ENCODE measurements around the gene RTKN2.

RTKN2 gene

GRCh38 chr10:62178568-62178967, 90.1 kb downstream of the RTKN2 start:
- no peak for DNase-seq (ENCODE audit: low read depth in 3 of 3, low spot score in 1 of 3)

- no peak for DNase-seq (ENCODE audit: low read depth in 3 of 3, low spot score in 1 of 3)
These were observed 91.5 kb downstream of the RTKN2 start for GRCh38 chr10:62177111-62177510.

DNA sequence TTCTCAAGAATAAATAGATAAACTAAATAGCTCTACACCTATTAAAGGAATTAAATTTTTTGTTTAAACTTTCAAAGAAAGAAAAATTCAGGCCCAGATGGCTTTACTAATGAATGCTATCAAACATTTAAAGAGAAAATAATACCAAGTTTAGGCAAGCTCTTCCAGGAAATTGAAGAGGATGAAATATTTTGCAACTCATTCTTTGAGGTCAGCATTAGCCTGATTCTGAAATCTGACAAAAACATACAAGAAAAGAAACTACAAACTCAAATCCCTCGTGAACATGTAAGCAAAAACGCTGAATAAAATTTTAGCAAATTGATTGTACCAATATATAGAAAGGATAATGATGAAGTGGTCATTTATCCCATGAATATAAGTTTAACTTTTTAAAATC, 93.4 kb downstream of the RTKN2 start:
- DNase-seq (ENCODE audit: low read depth in 3 of 3, low spot score in 1 of 3), result no peak

DNA sequence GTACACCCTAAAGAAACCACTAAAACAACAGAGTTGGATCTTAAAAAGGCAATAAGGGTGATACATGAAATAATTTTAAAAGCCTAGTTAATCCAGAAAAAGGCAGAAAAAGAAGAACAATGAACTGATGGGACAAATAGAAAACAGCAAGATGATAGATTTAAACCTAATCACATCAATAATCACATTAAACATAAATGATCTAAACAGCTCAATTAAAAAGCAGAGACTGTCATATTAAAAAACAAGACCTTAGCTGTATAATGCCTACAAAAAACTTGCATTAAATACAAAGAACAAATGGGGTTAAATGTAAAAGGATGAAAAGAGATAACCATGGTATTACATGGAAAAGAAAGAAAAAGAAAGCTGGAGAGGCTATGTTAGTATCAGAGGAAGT, 96.2 kb downstream of the RTKN2 start:
- DNase-seq (ENCODE audit: low read depth in 3 of 3, low spot score in 1 of 3), result no peak

GRCh38 chr10:62171791-62172190, 96.9 kb downstream of the RTKN2 start:
- DNase-seq (ENCODE audit: low read depth in 3 of 3, low spot score in 1 of 3), result no peak

GRCh38 chr10:62170732-62171131, 97.9 kb downstream of the RTKN2 start:
- DNase-seq (ENCODE audit: low read depth in 3 of 3, low spot score in 1 of 3), result no peak

DNA sequence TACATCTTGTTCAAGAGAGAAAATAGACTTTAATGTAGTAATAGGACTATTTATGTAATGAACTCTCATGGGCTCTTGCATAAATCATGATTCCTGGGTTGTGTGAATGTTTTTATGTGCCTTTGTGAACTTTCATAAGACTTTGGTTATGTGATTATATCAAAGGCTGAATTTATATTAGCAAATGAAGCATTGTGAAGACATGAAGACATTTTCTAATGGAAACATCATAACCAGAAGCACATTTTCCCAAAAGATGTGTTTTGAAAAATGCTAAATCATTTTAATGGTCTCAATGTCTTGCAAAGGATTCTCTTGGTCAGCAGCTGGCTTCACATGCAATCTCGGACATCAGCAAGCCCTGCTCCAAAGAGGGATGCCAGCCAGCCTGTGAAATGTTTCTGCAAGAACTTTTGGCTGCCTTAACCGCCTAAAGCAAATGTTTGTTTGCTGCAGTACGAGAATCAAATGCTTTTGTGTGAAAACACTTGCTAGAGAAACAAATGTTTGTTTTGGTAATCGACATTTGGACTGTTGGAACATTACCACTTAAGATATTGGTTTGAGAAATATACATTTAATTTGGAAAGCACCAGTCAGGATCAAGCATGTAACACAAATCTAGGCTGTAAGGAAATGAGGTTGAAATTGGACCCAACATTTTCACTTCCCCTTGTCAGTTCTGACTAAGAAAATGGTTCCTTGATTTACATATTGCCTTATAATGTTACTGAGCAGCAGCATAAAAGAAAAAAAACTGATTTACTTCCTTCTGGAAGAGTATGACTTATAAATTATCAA, 102.1 kb downstream of the RTKN2 start:
- no peak for DNase-seq (ENCODE audit: low read depth in 3 of 3, low spot score in 1 of 3)

GRCh38 chr10:62165803-62166202, 102.8 kb downstream of the RTKN2 start:
- no peak for DNase-seq (ENCODE audit: low read depth in 3 of 3, low spot score in 1 of 3)

DNA sequence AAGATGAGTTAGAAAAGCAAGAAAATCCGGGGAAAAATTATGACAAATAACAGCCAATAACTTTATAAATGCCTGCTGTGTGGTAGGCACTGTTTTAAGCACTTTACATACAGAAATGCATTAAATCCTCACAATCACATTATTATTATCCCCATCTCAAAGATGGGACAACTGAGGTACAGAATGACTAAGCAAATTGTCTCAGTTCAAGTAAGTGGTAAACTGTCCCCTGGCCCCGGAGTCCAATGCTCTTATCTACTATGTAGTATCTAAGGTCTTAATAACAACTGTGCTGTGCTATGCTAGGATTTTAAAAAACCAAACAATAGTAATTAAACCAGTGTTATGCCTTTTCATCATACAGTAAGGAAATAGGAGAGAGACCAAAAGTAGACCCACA, 105.6 kb downstream of the RTKN2 start:
- DNase-seq (ENCODE audit: low read depth in 3 of 3, low spot score in 1 of 3), result no peak

GRCh38 chr10:62162261-62162981, 106.2 kb downstream of the RTKN2 start:
- DNase-seq (ENCODE audit: low read depth in 3 of 3, low spot score in 1 of 3), result no peak

DNA sequence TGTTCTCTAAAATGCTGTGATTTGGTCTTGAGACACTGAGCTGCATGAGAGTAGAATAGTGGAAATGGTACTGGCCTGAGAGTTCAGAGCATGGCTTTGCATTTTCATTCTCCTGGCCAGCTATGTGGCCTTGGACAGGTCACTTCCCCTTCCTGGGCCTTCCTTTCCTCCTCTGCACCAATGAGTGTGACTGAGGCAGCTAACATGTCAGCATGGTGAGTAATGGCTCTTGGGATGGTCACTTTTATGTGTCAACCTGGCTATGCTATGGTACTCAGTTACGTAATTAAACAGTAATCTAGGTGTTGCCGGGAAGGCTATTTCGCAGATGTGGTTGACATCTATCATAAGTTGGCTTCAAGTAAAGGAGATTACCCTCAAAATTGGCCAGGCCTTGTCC, 109.3 kb downstream of the RTKN2 start:
- no peak for DNase-seq (ENCODE audit: low read depth in 3 of 3, low spot score in 1 of 3)

- DNase-seq (ENCODE audit: low read depth in 3 of 3, low spot score in 1 of 3), result no peak
These were observed 111.0 kb downstream of the RTKN2 start for GRCh38 chr10:62157601-62158000.

- no peak for DNase-seq (ENCODE audit: low read depth in 3 of 3, low spot score in 1 of 3)
These were observed 113.5 kb downstream of the RTKN2 start for GRCh38 chr10:62155054-62155680.

- no peak for DNase-seq (ENCODE audit: low read depth in 3 of 3, low spot score in 1 of 3)
These were observed 114.4 kb downstream of the RTKN2 start for GRCh38 chr10:62154231-62154630.

GRCh38 chr10:62153191-62153590, 115.5 kb downstream of the RTKN2 start:
- no peak for DNase-seq (ENCODE audit: low read depth in 3 of 3, low spot score in 1 of 3)

- no peak for DNase-seq (ENCODE audit: low read depth in 3 of 3, low spot score in 1 of 3)
These were observed 119.0 kb downstream of the RTKN2 start for GRCh38 chr10:62149621-62150020.

- DNase-seq (ENCODE audit: low read depth in 3 of 3, low spot score in 1 of 3), result no peak
These were observed 120.5 kb downstream of the RTKN2 start for GRCh38 chr10:62148155-62148554.

- DNase-seq (ENCODE audit: low read depth in 3 of 3, low spot score in 1 of 3), result no peak
These were observed 121.2 kb downstream of the RTKN2 start for GRCh38 chr10:62147425-62147824.

- DNase-seq (ENCODE audit: low read depth in 3 of 3, low spot score in 1 of 3), result no peak
These were observed 131.7 kb downstream of the RTKN2 start for GRCh38 chr10:62136931-62137330.

DNA sequence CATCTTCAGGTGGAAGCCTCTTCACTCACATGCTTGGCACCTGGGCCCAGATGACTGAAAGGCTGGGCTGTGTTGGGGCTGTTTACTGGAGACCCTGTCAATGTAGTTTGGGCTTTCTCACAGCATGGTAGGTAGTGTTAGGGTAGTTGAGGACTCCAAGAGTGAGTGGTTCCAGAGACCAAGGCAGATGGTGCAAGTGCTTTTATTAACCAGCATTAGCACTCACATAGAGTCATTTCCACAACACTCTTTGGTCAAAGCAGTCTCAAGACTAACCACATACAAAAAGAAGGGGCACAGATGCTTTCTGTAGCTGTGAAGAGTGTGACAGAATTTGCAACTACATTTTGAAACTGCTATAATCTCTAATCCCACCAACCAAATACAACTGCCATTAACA, 135.0 kb downstream of the RTKN2 start:
- no peak for DNase-seq (ENCODE audit: low read depth in 3 of 3, low spot score in 1 of 3)
